ENCODE results near the gene YY1.

- TF ChIP-seq CTCF (IDR thresholded peaks at IDR 0.05): no peak
- TF ChIP-seq POLR2A (IDR thresholded peaks at IDR 0.05): no peak
Observed at GRCh38 chr14:100252684-100253083, 13.7 kb downstream of the YY1 start.

Measured in right lobe of liver (tissue), 4 donors.